ENCODE measurements around the gene MAF.

Gene MAF

GRCh38 chr16:79587296-79587695, 13.2 kb downstream of the MAF start:
- DNase-seq, result no peak

GRCh38 chr16:79582789-79583188, 17.7 kb downstream of the MAF start:
- no peak for DNase-seq

GRCh38 chr16:79580453-79581191, 19.9 kb downstream of the MAF start:
- DNase-seq, result no peak

- no peak for DNase-seq
Measured at GRCh38 chr16:79576602-79577001, 23.9 kb downstream of the MAF start.

GRCh38 chr16:79573884-79574283, 26.7 kb downstream of the MAF start:
- DNase-seq, result no peak

GRCh38 chr16:79573071-79573470, 27.5 kb downstream of the MAF start:
- no peak for DNase-seq

- DNase-seq, result no peak
Measured at GRCh38 chr16:79571903-79572535, 28.5 kb downstream of the MAF start.

GRCh38 chr16:79571065-79571902, 29.3 kb downstream of the MAF start:
- no peak for DNase-seq

- no peak for DNase-seq
Measured at GRCh38 chr16:79564671-79565107, 35.8 kb downstream of the MAF start.

- DNase-seq, result no peak
Measured at GRCh38 chr16:79563921-79564320, 36.6 kb downstream of the MAF start.

- no peak for DNase-seq
Measured at GRCh38 chr16:79562166-79562823, 38.2 kb downstream of the MAF start.

GRCh38 chr16:79561729-79562128, 38.8 kb downstream of the MAF start:
- no peak for DNase-seq

- DNase-seq, result no peak
Measured at GRCh38 chr16:79560923-79561322, 39.6 kb downstream of the MAF start.

- DNase-seq, result no peak
Measured at GRCh38 chr16:79560318-79560717, 40.2 kb downstream of the MAF start.

- DNase-seq, result no peak
Measured at GRCh38 chr16:79559532-79559931, 41.0 kb downstream of the MAF start.

- no peak for DNase-seq
Measured at GRCh38 chr16:79557421-79557820, 43.1 kb downstream of the MAF start.

- no peak for DNase-seq
Measured at GRCh38 chr16:79554912-79555311, 45.6 kb downstream of the MAF start.

- no peak for DNase-seq
Measured at GRCh38 chr16:79550373-79550772, 50.2 kb downstream of the MAF start.

GRCh38 chr16:79547085-79547484, 53.5 kb downstream of the MAF start:
- no peak for DNase-seq
